HG03139 (cell line): ENCODE results near the gene C17orf107.

Experiments used
- ATAC-seq: cut with Tn5 transposase; IDR thresholded peaks from one replicate; pipeline ENCODE4 v1.9.1; 2021; ENCODE audit not compliant: unreplicated experiment

C17orf107 gene

GRCh38 chr17:4948166-4948930, 49.0 kb downstream of the C17orf107 start, which contains the start of gene PFN1:
PFN1 (minus strand) TSS chr17:4948530; CDS start chr17:4948394, 136 bp downstream.
- no peak for ATAC-seq

GRCh38 chr17:4948931-4949320, 49.6 kb downstream of the C17orf107 start:
- no peak for ATAC-seq

- no peak for ATAC-seq
Measured at GRCh38 chr17:4949321-4950074, 50.2 kb downstream of the C17orf107 start.

DNA sequence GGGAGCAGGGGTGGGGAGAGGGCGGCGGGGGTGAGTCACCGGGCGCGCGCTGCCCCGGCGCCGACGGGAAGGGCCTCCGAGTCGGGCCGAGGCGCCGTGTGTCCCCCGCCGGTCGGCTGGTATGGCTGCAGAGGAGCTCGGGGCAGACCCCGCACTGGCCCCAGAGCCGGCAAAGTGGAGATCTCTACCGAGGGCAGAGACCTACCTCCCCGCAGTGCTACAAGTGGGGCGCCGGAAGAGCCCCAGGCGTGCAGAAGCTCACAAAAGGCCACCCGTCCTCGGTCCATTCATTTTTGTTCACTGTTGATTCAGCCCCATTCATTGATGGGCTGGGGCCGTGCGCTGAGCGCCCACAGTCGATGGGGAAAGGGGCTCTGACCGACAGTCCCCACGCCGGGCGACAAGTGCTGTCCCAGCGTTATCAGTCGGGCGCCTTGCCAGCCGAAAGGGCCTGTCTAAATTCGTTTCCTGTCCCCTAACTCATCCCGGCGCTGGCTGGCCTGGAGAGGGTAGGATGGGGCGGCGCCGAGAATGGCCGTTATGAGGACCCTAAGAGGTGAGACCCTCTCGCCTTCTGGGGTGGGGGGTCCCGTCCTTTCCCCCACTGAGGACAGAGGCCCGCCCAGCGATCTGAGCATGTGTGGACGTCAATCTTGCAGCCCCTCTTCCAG, 50.9 kb downstream of the C17orf107 start:
- no peak for ATAC-seq

- no peak for ATAC-seq
Measured at GRCh38 chr17:4950746-4951204, 51.4 kb downstream of the C17orf107 start, which contains the start of gene ENO3. ENO3 (plus strand) TSS chr17:4951119; CDS start chr17:4951830, 711 bp downstream.

DNA sequence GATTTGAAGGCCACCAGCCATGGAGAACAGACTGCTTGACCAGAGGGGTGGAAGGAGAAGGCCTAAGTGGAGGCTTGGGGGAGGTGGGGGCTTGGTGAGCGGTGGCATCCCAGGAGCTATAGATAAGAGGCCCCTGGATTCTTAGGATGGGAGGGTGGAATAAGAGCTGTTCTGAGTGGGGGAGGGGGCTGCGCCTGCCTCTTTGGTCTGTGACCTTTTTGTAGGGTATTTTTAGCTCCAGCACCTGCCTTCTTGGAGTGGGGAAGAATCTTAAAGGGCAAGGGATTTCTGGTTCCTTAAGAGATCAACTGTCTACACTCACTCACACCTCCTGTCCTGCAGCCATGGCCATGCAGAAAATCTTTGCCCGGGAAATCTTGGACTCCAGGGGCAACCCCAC, 52.1 kb downstream of the C17orf107 start:
- no peak for ATAC-seq
